GM21825 (cell line): ENCODE results near the gene TCF4.
A peak's percentile ranks its signal among the peaks of the same experiment; 100 is the strongest.

Experiments used
- ATAC-seq: cut with Tn5 transposase; IDR thresholded peaks from one replicate; pipeline ENCODE4 v1.9.1; 2021; ENCODE audit warnings: mild to moderate bottlenecking, moderate library complexity; ENCODE audit not compliant: unreplicated experiment

The TCF4 gene

DNA sequence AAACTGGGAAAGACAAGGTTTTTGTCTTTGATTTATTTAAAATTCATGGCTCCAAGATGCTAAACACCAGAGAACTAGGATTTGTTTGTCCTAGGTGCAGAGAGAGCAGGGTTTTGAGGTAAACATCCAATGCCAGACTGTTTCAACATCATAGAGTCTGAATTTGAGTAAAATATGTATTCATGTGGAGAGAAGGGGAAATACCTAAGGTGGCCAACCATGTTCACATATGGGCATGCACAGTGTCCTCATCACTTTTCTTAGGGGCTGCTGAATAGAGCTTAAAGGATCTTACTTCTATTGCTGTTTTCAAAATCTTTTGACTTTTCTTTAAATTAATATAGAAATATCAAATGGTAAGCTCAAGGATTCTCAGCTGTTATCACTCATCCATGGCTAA, 341.7 kb downstream of the TCF4 start:
- no peak for ATAC-seq

GRCh38 chr18:55245211-55245614, 342.8 kb downstream of the TCF4 start:
- ATAC-seq: no peak

GRCh38 chr18:55244546-55244945, 343.4 kb downstream of the TCF4 start:
- no peak for ATAC-seq

- ATAC-seq: no peak
These were observed 344.1 kb downstream of the TCF4 start for GRCh38 chr18:55243857-55244256.

GRCh38 chr18:55243255-55243654, 344.7 kb downstream of the TCF4 start:
- no peak for ATAC-seq

DNA sequence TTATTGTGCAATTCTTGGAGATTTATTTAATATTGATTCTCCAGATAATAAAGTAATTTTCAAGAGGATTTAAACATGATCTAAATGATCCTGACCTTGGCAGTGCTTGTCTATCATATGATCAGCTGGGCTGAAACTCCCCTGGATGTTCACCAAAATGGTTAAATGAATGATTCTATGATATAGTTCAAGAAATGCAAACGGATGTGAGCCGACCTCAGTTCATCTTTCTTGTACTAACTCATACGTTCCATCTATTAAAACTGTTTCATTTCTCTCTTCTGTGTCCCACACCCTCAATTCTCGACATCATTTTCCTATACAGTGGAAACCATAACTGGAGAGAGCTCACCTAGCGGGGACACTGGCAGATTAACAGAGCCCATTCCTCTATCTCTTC, 347.0 kb downstream of the TCF4 start:
- peak; percentile 51 for ATAC-seq

DNA sequence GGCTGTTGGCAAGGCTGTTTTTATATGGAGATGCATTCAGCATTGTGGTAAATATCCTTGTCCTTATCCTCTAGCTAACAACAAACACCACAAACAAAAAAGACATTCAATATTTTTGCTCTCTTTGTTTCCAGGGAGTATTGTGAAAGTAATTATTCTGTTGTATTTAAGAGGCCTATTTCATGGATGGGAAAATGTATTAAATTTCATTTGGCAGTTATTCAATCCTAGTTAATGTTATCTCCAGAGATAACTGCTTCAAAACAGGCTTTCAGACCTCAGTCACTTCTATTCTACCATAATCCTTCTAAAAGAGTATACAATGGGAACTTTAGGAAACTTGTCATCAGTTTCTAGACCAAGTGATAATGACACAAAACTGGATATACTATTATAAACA, 348.3 kb downstream of the TCF4 start:
- no peak for ATAC-seq

DNA sequence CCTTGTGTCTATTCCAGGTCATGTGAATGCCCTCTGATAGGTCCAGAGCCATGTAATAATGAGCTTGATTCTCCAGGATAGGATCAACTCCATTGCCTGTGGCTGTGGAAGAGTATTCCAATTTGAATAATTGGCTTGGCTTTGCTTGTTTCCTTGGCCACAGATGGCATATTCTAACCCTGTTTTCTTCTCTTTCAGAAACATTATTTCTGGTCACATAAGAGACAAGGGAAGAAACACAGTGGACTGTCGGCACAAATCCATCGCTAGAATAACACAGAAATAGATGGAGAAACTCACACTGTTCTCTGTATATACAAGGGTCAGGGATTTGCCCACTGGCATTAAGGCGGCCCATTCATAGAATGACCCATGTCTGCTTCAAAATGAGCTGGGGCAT, 350.3 kb downstream of the TCF4 start:
- no peak for ATAC-seq

DNA sequence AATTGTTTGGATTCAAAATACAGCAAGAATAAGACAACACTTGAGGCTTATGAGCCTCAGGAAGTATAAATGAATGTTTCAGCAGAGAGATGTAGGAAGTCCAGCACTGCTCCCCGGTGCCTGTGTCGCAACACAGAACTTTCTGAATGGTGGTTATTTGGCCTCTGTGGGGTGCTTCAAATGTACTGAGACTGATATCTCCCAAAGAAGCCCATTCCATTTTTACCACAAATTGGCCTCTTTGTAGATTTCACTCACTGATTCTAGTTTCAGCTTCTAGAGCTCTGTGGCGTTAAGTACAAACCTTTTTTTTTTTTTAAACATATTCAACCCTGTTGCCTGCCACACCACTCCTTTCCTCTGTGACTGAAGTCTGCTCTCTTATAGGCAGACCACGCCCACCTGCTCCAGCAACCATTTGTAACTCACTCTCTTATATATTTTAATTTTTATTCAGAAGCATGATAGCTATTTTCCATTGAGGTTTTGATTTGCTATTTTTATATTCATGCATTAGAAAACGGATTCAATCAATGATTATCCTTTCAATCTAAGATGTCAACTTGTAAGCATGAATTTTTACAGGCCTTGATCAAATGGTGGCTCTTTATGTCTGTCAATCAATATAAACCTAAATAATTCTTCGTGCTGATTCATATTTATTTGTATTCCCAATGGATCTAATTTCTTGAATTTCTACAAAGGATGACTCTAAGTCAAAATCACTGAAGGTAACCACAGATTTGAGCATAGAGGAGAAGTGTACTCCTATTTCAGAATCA, 351.7 kb downstream of the TCF4 start:
- ATAC-seq: peak; percentile 46

- no peak for ATAC-seq
These were observed 352.9 kb downstream of the TCF4 start for GRCh38 chr18:55235094-55235461.

DNA sequence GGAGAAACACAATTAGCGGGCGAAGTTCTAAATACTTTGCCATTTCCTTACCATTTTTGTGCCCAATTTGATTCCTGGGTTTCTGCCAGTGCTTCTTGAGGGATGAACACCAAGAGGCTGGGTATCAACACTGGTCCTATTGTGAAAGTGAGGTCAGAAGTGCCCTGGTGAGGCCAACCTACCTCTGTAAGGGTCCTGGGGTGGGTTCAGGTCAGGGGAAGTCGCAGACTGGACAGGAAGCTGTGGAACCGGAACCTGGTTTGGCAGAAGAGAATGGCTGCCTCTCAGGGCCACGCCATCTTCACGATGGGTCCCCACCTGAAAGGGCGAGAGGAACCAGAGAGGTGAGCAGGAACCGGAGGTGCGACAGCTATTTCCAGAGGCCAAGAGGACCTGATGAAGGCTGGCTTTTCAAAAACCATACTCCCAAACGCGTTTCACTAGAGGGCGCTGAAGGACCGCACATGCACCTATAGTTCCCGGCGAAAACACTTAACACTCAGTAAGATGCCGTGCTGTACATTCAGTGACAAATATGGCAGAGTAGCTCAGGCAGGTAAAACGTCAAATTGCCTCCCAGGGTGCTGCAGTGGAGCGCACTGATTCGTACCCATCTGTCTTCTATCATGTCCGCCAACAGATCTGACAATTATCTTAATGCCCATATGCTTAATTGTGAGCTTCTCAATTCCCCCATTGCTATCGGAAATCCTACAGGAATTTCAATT, 353.5 kb downstream of the TCF4 start:
- peak; percentile 75 for ATAC-seq

DNA sequence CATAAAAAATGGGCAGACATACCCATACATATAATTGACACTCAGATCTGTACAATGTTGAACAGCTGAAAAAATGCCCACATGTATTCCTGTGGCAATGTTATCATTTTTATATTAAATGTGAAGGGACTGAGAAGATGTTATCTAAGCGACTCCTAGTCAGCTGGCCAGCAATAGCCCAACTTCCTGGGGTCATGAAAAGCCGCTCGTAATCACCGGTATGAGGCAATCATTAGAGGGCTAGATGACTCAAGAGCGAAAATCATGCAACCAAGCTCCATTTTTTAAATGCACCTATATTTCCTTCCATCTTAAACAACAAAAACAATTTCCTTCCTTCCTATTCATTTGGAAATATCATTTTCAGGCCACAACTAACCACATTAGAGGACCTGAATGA, 354.1 kb downstream of the TCF4 start:
- no peak for ATAC-seq

DNA sequence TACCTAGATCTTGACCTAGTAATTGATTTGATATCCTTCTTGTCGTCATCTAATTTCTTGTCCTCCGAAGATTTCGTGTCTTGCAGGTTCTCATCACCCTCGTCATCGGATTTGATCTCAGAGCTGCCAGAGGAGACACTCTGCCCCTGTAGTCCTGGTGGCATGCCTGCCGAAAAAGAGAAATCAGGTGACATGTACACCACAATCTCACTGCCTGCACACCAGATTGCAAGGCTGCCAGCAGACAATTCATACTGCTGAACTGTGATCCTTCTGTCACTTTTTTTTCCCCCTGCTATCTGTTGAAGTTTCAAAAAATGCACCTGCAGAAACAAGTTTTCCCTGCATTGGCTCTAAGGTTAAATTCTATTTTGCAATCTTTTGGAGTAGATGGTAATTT, 355.5 kb downstream of the TCF4 start:
- no peak for ATAC-seq

- no peak for ATAC-seq
These were observed 358.3 kb downstream of the TCF4 start for GRCh38 chr18:55229682-55230081.

DNA sequence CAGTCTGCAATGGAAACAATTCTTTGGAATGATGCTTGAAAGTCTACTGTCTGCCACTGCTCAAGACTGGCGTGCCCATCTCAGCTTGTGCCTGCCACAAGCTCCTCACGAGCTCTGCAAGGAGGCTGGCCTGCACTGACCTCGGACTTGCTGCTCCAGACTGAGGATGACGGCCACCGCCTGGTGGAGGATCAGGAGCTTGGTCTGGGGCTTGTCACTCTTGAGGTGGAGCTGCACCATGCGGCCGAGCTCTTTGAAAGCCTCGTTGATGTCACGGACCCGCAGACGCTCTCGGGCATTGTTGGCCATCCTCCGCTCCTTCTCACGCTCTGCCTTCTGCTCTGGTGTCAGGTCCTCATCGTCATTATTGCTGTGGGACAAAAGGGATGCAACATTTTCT, 359.3 kb downstream of the TCF4 start:
- no peak for ATAC-seq

- no peak for ATAC-seq
These were observed 359.8 kb downstream of the TCF4 start for GRCh38 chr18:55228191-55228590.

GRCh38 chr18:55227771-55228170, 360.2 kb downstream of the TCF4 start:
- no peak for ATAC-seq

DNA sequence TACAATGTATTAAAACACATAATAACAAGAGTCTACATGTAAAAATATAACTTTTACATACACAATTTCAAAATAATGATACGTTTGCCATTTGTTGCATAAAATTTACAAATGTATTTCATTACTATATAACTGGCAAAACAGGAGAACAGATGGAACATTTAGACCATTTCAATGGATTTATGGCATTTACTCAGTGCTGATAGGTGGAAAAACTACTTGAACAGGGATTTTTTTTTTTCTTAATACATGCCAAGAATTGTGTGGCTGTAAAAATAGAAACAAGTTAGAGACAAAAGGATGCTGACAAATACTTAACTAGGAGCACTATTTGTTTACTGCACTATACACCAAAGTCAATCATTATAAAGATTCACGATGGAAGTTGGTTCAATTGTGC, 361.9 kb downstream of the TCF4 start:
- ATAC-seq: no peak

DNA sequence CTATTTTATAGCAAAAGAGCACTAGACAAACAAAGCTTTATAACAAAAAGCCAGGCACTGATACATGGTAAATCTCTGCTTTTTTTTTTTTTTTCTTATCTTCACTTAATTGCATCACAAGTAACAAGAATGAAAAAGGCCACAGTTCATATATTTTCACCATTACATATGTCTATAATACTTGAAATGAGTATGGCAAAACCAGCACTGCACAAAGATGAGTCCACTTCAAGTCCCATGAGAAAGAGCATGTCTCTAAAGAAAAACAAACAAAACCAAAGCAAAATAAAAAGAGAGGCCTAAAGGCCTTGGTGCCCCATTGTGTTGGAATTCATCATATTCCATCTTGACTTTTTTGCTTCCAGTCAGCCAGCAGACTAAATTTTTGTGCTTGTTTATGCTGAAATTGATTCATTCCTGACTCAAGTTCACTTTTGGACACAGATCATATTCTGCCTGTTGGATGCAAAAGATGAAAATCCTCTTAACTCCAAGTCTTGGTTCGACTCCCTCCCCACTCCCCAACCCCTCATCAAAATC, 363.8 kb downstream of the TCF4 start:
- ATAC-seq: no peak

GRCh38 chr18:55221622-55222021, 366.4 kb downstream of the TCF4 start:
- no peak for ATAC-seq

- peak; percentile 89 for ATAC-seq
These were observed 367.5 kb downstream of the TCF4 start for GRCh38 chr18:55220523-55220922.

DNA sequence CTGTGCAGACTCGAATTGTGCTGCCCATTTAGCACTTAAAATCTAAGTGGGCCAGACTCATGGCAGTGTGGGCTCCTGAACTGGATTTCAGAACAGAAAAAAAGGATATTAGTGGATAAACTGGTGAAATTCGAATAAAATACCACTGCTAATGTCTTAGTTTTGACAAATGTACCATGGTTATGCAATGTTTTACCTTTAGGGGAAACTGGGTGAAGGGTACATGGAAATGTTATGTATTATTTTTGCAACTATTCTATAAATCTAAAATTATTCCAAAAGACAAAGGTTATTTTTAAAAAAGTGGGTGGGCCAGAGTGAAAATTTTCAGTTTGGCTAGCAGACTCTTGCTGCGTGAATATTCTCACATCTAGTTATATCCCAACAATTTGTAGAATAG, 368.2 kb downstream of the TCF4 start:
- no peak for ATAC-seq
